ENCODE data around the gene ESPL1.
"Not testable (repeated sequence)": the region's sequence is repeated elsewhere in the genome, so short reads cannot be mapped to it uniquely, and the experiment has no call there.

The ESPL1 gene

DNA sequence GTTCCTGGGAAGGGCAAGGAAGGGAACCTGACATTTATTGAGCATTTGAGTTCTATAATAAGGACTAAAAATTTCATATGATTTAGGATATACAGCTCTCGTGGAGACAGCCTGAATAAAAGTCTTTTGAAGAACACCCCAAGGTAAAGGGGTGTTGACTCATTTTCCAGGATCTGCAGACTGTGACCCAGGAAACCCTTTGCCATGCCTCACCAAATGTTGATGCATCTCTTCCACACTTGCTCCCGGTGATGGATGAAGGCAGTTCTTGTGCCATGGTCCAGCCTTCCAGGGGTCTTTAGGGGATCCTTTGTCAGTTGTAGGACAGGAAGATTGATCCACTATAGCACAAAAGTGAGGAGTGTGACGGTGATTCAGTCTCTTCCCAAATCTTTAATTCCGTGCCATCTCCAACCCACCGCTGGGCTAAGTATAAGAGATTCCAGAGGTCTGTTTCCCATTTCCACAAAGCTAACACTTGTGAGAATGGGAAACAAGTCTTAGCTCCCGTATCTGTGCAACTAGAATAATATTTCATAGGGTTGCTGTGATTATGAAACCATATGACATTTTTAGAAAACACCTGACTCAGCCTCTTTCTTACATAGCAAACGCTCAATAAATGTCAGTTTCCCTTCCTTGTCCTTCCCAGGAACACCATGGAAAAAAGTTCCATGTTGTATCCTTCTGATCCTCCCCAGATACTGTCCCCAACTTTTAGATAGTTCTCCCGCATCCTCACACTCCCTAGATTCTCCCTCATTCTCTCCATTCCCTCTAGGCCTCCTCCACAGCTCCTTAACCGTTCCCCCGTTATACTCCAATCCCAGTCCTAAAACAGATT, 52.5 kb downstream of the ESPL1 start:
- peaks cover 16% of the 10 kb centered on the region for H3K36me3 Mint-ChIP-seq (ENCODE audit: low read depth)
- DNase-seq (ENCODE audit: low spot score) = no peak
- H3K4me3 Mint-ChIP-seq = peak overlapping the region; percentile 91
- no peaks in the 10 kb centered on the region for H3K9me3 Mint-ChIP-seq
- peaks cover 28% of the 10 kb centered on the region for H3K4me1 Mint-ChIP-seq (ENCODE audit: low read depth)
- no peaks in the 10 kb centered on the region for H3K27me3 Mint-ChIP-seq (ENCODE audit: low read depth)
- H3K27ac Mint-ChIP-seq = peak overlapping the region; percentile 93

DNA sequence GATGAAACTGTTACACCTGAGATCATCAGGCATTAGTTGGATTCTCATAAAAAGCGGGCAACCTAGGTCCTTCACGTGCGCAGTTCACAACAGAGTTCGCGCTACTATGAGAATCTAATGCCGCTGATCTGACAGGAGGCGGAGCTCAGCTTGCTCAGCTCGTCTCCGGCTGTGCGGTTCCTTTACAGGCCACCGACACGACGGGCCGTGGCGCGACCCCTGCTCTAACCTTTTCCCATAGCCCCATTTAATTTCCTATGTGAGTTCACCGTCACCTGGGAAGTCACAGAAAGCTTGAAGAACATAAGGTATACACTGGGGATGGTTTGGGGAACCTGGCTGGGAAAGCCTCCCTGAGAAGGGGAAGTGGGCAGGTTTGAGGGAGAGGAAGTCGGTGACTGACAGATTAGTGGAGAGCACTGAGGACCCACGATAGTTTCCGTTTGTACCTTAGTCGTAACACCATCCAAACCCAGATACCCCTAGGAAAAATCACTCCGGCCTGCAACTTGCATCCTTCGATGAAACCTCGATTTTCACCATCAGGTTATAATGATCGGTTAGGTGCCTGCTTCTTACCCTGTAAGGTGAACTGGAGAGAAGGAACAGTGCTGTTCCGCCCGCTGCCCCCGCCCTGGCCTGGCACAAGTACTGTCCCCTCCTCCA, 56.1 kb downstream of the ESPL1 start:
- peaks cover 30% of the 10 kb centered on the region for H3K4me1 Mint-ChIP-seq (ENCODE audit: low read depth)
- H3K27ac Mint-ChIP-seq = peak overlapping the region; percentile 96
- H3K36me3 Mint-ChIP-seq (ENCODE audit: low read depth) = peaks cover 3% of the 10 kb centered on the region

DNA sequence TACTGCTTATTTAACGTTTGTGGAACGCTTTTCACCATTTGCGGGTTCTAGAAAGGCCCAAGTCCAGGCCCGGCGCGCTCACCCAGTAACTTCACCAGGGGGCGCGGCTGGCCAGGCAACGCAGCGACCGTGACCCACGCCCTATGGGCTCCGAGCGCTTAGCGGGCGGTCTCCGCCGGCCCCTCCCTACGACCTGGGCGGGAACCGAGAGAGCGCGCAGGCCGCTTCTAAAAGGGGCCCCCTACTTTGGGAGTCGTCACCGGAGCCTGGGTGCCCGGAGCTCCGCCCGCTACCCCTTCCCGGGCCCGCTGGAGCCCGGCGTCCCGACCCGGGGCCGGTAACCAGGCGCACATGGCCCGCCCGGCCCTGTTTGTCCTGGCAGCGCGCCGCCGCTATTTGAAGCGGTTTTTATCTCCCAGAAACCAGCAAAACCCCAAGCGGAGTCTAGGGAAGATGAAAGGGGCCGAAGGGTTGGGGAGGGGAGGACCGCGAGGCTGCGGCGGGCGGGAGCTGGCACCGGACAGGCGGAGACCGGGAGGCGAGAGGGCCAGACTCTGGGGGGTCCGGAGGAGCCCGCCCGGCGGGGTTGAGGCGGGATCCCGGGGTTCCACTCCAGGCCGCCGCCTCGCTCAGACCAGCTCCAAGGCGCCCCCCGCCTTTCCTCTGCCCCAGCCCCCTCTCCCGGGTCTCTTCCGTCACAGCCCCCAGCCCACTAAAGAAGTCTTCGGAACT, 56.8 kb downstream of the ESPL1 start:
- peaks cover 2% of the 10 kb centered on the region for H3K27me3 Mint-ChIP-seq (ENCODE audit: low read depth)
- H3K4me3 Mint-ChIP-seq = peak overlapping the region; percentile 91
- H3K4me1 Mint-ChIP-seq (ENCODE audit: low read depth) = peaks cover 30% of the 10 kb centered on the region
- H3K27ac Mint-ChIP-seq = peak overlapping the region; percentile 96
- no peaks in the 10 kb centered on the region for H3K9me3 Mint-ChIP-seq
- peak; percentile 93 for DNase-seq (ENCODE audit: low spot score)
- H3K36me3 Mint-ChIP-seq (ENCODE audit: low read depth) = peaks cover 3% of the 10 kb centered on the region

More for the DNA sequence above, 56.1 kb downstream of the ESPL1 start:
- peak overlapping the region; percentile 91 for H3K4me3 Mint-ChIP-seq
- peak; percentile 60 for DNase-seq (ENCODE audit: low spot score)
- peaks cover under 1% of the 10 kb centered on the region for H3K27me3 Mint-ChIP-seq (ENCODE audit: low read depth)
- no peaks in the 10 kb centered on the region for H3K9me3 Mint-ChIP-seq

GRCh38 chr12:53325511-53326061, 57.5 kb downstream of the ESPL1 start:
- H3K9me3 Mint-ChIP-seq = no peaks in the 10 kb centered on the region
- H3K27ac Mint-ChIP-seq = peak overlapping the region; percentile 65
- peak; percentile 15 for DNase-seq (ENCODE audit: low spot score)
- H3K4me3 Mint-ChIP-seq = peak overlapping the region; percentile 63
- H3K4me1 Mint-ChIP-seq (ENCODE audit: low read depth) = peaks cover 25% of the 10 kb centered on the region
- peaks cover 3% of the 10 kb centered on the region for H3K36me3 Mint-ChIP-seq (ENCODE audit: low read depth)
- peaks cover 5% of the 10 kb centered on the region for H3K27me3 Mint-ChIP-seq (ENCODE audit: low read depth)

- H3K27me3 Mint-ChIP-seq (ENCODE audit: low read depth) = peaks cover 5% of the 10 kb centered on the region
- H3K9me3 Mint-ChIP-seq = no peaks in the 10 kb centered on the region
- peak overlapping the region; percentile 67 for H3K27ac Mint-ChIP-seq
- no peaks in the 10 kb centered on the region for H3K36me3 Mint-ChIP-seq (ENCODE audit: low read depth)
- H3K4me3 Mint-ChIP-seq = peak overlapping the region; percentile 63
- DNase-seq (ENCODE audit: low spot score) = no peak
- peaks cover 16% of the 10 kb centered on the region for H3K4me1 Mint-ChIP-seq (ENCODE audit: low read depth)
These were observed 58.5 kb downstream of the ESPL1 start for GRCh38 chr12:53326460-53327185.

GRCh38 chr12:53327435-53328042, 59.4 kb downstream of the ESPL1 start:
- no peak for DNase-seq (ENCODE audit: low spot score)
- peaks cover 14% of the 10 kb centered on the region for H3K4me1 Mint-ChIP-seq (ENCODE audit: low read depth)
- no peak overlapping the region for H3K27ac Mint-ChIP-seq
- no peak overlapping the region for H3K4me3 Mint-ChIP-seq
- H3K36me3 Mint-ChIP-seq (ENCODE audit: low read depth) = no peaks in the 10 kb centered on the region
- peaks cover 12% of the 10 kb centered on the region for H3K27me3 Mint-ChIP-seq (ENCODE audit: low read depth)
- H3K9me3 Mint-ChIP-seq = no peaks in the 10 kb centered on the region

DNA sequence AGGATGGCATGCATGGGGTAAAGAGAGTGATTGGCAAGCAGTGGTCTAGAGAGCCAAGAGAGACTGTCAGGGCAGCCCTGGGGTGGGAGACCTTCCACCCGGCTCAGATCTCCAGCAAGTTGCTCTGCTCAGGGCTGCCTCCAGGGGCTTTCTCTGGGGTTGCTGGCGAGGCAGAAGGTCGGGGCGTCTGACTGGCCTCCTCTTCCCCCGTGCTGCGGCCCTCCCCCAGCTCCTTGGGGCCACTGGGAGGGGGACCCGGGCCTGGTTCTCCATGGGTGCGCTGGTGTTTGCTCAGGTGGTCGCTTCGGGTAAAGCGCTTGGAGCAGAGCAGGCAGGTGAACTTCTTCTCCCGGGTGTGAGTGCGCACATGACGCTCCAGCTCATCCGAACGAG, 59.9 kb downstream of the ESPL1 start:
- Mint-ChIP-seq H3K4me1 (ENCODE audit: low read depth) (peaks cover 13% of the 10 kb centered on the region), H3K27me3 (ENCODE audit: low read depth) (peaks cover 12% of the 10 kb centered on the region), H3K4me3 (no peak overlapping the region), H3K27ac (no peak overlapping the region), H3K9me3 (no peaks in the 10 kb centered on the region), H3K36me3 (ENCODE audit: low read depth) (no peaks in the 10 kb centered on the region)
- DNase-seq (ENCODE audit: low spot score) = no peak

DNA sequence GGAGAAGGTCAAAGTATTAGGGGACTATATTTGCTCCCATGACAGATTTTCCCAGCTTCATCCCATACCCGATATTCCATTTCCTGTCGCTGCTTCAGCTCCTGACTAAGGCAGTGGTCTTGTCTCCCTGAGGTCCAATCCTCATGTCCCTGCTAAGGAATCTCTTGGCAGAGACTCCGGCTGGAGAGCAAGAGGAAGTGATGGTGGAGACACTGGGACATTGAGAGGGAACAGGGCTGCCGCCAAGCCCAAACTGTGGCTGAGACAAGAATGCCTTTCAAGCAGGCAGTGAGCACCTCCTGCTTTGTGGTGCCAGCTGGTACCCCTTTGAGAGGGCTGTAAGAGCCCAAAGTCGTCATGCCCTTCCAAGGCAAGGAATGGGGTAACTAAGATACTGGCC, 62.6 kb downstream of the ESPL1 start:
- Mint-ChIP-seq H3K27ac (no peak overlapping the region), H3K4me3 (no peak overlapping the region), H3K4me1 (ENCODE audit: low read depth) (peaks cover 3% of the 10 kb centered on the region), H3K36me3 (ENCODE audit: low read depth) (no peaks in the 10 kb centered on the region), H3K9me3 (no peaks in the 10 kb centered on the region), H3K27me3 (ENCODE audit: low read depth) (peaks cover 23% of the 10 kb centered on the region)
- no peak for DNase-seq (ENCODE audit: low spot score)

DNA sequence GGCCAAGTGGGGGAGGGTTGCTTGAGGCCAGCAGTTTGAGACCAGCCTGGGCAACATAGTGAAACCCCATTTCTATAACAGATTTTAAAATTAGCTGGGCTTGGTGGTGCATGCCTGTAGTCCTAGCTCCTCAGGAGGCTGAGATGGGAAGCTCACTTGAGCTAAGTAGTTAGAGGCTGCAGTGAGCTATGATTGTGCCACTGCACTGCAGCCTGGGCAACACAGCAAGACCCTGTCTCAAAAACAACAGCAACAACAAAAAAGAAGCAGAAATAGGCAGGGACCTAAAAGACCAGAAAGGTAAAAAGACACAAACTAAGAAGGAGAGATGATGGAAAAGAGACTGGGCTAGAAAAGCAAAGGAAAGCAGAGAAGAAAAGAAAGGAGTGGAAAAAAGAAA, 64.2 kb downstream of the ESPL1 start:
- H3K27me3 Mint-ChIP-seq (ENCODE audit: low read depth) = peaks cover 36% of the 10 kb centered on the region
- not testable (repeated sequence) for H3K9me3 Mint-ChIP-seq; H3K4me1 Mint-ChIP-seq (ENCODE audit: low read depth); H3K27ac Mint-ChIP-seq; H3K4me3 Mint-ChIP-seq; H3K36me3 Mint-ChIP-seq (ENCODE audit: low read depth); DNase-seq (ENCODE audit: low spot score)

DNA sequence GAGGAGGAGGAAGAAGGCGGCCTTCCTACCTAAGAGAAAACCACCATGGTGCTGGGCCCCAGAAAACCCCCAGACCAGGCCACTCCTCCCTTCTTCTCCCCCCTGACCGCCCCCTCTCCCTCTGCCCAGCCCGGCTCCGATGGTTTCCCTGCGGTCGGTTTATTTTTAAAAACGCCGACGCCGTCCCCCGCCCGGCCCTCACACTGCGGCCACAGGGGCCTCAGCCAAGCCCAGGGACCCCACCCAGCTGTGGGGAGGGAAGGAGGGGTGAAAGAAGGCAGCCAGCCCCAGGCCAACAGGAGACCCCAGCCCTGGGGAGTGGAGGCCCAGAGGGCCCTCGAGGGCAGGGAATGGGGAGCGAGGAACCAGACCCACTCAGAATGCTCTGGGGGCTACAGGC, 64.6 kb downstream of the ESPL1 start:
- Mint-ChIP-seq H3K27ac (no peak overlapping the region), H3K4me3 (no peak overlapping the region), H3K4me1 (ENCODE audit: low read depth) (peaks cover 5% of the 10 kb centered on the region), H3K9me3 (no peaks in the 10 kb centered on the region), H3K27me3 (ENCODE audit: low read depth) (peaks cover 40% of the 10 kb centered on the region), H3K36me3 (ENCODE audit: low read depth) (peaks cover 1% of the 10 kb centered on the region)
- DNase-seq (ENCODE audit: low spot score) = no peak

GRCh38 chr12:53333289-53333688, 65.2 kb downstream of the ESPL1 start:
- Mint-ChIP-seq H3K27me3 (ENCODE audit: low read depth) (peaks cover 45% of the 10 kb centered on the region), H3K36me3 (ENCODE audit: low read depth) (peaks cover 2% of the 10 kb centered on the region), H3K27ac (no peak overlapping the region), H3K4me3 (no peak overlapping the region), H3K9me3 (no peaks in the 10 kb centered on the region), H3K4me1 (ENCODE audit: low read depth) (peaks cover 9% of the 10 kb centered on the region)
- DNase-seq (ENCODE audit: low spot score) = no peak

- Mint-ChIP-seq H3K36me3 (ENCODE audit: low read depth) (peaks cover 2% of the 10 kb centered on the region), H3K4me3 (no peak overlapping the region), H3K9me3 (no peaks in the 10 kb centered on the region), H3K27me3 (ENCODE audit: low read depth) (peaks cover 47% of the 10 kb centered on the region), H3K27ac (no peak overlapping the region), H3K4me1 (ENCODE audit: low read depth) (peaks cover 11% of the 10 kb centered on the region)
- no peak for DNase-seq (ENCODE audit: low spot score)
These were observed 65.7 kb downstream of the ESPL1 start for GRCh38 chr12:53333845-53334244.

GRCh38 chr12:53334822-53335221, 66.7 kb downstream of the ESPL1 start:
- no peak for DNase-seq (ENCODE audit: low spot score)
- H3K4me3 Mint-ChIP-seq = no peak overlapping the region
- H3K4me1 Mint-ChIP-seq (ENCODE audit: low read depth) = peaks cover 9% of the 10 kb centered on the region
- H3K9me3 Mint-ChIP-seq = no peaks in the 10 kb centered on the region
- no peak overlapping the region for H3K27ac Mint-ChIP-seq
- H3K36me3 Mint-ChIP-seq (ENCODE audit: low read depth) = peaks cover 2% of the 10 kb centered on the region
- H3K27me3 Mint-ChIP-seq (ENCODE audit: low read depth) = peaks cover 47% of the 10 kb centered on the region
